ENCODE data around the gene ZIC5. TPM values are rescaled to one million over a fixed set of nuclear protein-coding genes. Genes with fewer than 3 reads are reported as not detected.
"Not testable (repeated sequence)": the region's sequence is repeated elsewhere in the genome, so short reads cannot be mapped to it uniquely, and the experiment has no call there.

Gene ZIC5
- polyA plus RNA-seq, 4 donors, result 0.03 to 0.16 TPM; not detected in 2

GRCh38 chr13:99945515-99945914 is 26.1 kb downstream of the ZIC5 start:
- not testable (repeated sequence) for DNase-seq (ENCODE audit: low read depth in 4 of 4, low spot score in 3 of 4)

- DNase-seq (ENCODE audit: low read depth in 4 of 4, low spot score in 3 of 4), result no peak
These were observed 27.0 kb downstream of the ZIC5 start for GRCh38 chr13:99944606-99945005.

- DNase-seq (ENCODE audit: low read depth in 4 of 4, low spot score in 3 of 4), result no peak
These were observed 27.5 kb downstream of the ZIC5 start for GRCh38 chr13:99944102-99944501.

GRCh38 chr13:99941911-99942310 is 29.7 kb downstream of the ZIC5 start:
- DNase-seq (ENCODE audit: low read depth in 4 of 4, low spot score in 3 of 4), result no peak

GRCh38 chr13:99941086-99941485 is 30.5 kb downstream of the ZIC5 start:
- no peak for DNase-seq (ENCODE audit: low read depth in 4 of 4, low spot score in 3 of 4)

- no peak for DNase-seq (ENCODE audit: low read depth in 4 of 4, low spot score in 3 of 4)
These were observed 32.9 kb downstream of the ZIC5 start for GRCh38 chr13:99938635-99939034.

GRCh38 chr13:99935772-99936171 is 35.8 kb downstream of the ZIC5 start:
- no peak for DNase-seq (ENCODE audit: low read depth in 4 of 4, low spot score in 3 of 4)

- no peak for DNase-seq (ENCODE audit: low read depth in 4 of 4, low spot score in 3 of 4)
These were observed 38.7 kb downstream of the ZIC5 start for GRCh38 chr13:99932912-99933311.

- DNase-seq (ENCODE audit: low read depth in 4 of 4, low spot score in 3 of 4), result no peak
These were observed 40.6 kb downstream of the ZIC5 start for GRCh38 chr13:99930925-99931324.

GRCh38 chr13:99929866-99930265 is 41.7 kb downstream of the ZIC5 start:
- no peak for DNase-seq (ENCODE audit: low read depth in 4 of 4, low spot score in 3 of 4)

- peak in 1 of 4 donors; percentile 12 for DNase-seq (ENCODE audit: low read depth in 4 of 4, low spot score in 3 of 4)
These were observed 45.4 kb downstream of the ZIC5 start for GRCh38 chr13:99926014-99926731.

GRCh38 chr13:99923877-99924582 is 47.5 kb downstream of the ZIC5 start:
- DNase-seq (ENCODE audit: low read depth in 4 of 4, low spot score in 3 of 4), result no peak

GRCh38 chr13:99922631-99923404 is 48.7 kb downstream of the ZIC5 start:
- DNase-seq (ENCODE audit: low read depth in 4 of 4, low spot score in 3 of 4), result no peak

- no peak for DNase-seq (ENCODE audit: low read depth in 4 of 4, low spot score in 3 of 4)
These were observed 52.4 kb downstream of the ZIC5 start for GRCh38 chr13:99919132-99919531.

- no peak for DNase-seq (ENCODE audit: low read depth in 4 of 4, low spot score in 3 of 4)
These were observed 55.0 kb downstream of the ZIC5 start for GRCh38 chr13:99916366-99917103.

- DNase-seq (ENCODE audit: low read depth in 4 of 4, low spot score in 3 of 4), result no peak
These were observed 58.4 kb downstream of the ZIC5 start for GRCh38 chr13:99913167-99913566.

Other genes with a start within 250 kb of the ZIC5 start
- gene ZIC2, start 10.0 kb upstream of the ZIC5 start, polyA plus RNA-seq (ENCODE audit: insufficient read length in 4 of 4), result under 1 TPM in 3 of 4 donors, not detected in 1; 0.05 to 0.53 (median 0.14) TPM
- 10 to 100 TPM; 25.8 to 66.9 (median 59.1) TPM for gene PCCA, start 117.3 kb upstream of the ZIC5 start, polyA plus RNA-seq (ENCODE audit: insufficient read length in 4 of 4)